Measurements from ENCODE around the gene IBA57. TPM values are rescaled to one million over a fixed set of nuclear protein-coding genes. Genes with fewer than 3 reads are reported as not detected.

IBA57 gene
- total RNA-seq, 2 donors from 2014 or later: 6.6 to 8.8 TPM

DNA sequence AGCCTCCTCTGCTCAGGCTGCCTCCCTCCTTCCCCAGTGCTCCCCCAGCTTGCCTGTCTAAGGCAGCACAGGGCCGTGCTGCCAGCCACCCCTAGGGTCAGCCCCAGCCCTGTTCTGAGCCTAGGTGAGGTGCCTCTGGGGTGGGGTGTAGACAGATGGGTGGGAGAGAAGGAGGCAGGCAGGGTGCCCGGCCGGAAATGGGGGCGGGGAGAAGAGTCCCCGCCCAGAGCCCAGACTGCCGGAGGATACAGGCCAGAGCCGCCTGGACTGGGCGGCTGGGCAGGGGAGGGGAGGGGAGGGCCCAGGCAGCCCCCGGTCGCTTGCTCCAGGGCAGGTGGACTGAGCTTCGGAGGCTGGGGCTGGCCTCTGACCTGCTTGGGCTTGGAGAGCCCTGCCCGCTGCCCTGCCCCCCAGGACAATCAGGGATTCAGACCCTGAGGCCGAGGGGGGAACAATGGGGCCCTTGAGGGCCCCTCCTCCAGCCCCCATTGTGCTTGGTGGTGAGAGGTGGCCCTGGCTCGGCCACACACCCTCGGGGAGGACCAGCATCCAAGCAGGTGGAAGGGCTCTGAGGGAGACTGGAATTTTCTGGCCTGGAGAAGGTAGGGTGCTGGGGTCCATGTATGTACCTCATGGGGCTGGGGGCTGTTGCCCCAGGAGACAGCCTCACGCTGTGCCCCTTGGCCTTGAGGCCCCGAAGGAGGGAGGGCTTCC is 16.0 kb upstream of the IBA57 start, which contains the start of gene GJC2:
TSS of gene GJC2 (plus strand) at position 525 of the 714 bp plus-strand sequence. CDS start 7,829 bp downstream, outside the sequence.
- no peak within 1 kb of the TSS for H3K4me3 Mint-ChIP-seq
- peak; percentile 5 for ATAC-seq (replicated peaks)

GRCh38 chr1:228150120-228150460 is 15.5 kb upstream of the IBA57 start:
- H3K27me3 Mint-ChIP-seq: no peaks in the 10 kb centered on the region
- no peaks in the 10 kb centered on the region for H3K9me3 Mint-ChIP-seq
- ATAC-seq (replicated peaks): no peak

More for the DNA sequence above, 16.0 kb upstream of the IBA57 start, which contains the start of gene GJC2:
- H3K27ac Mint-ChIP-seq: no peak within 1 kb of the TSS
- peaks cover 20% of the 10 kb centered on the region for H3K36me3 Mint-ChIP-seq (ENCODE audit: low read depth)
- no peaks in the 10 kb centered on the region for H3K27me3 Mint-ChIP-seq
- H3K9me3 Mint-ChIP-seq: no peaks in the 10 kb centered on the region
- no peaks in the 10 kb centered on the region for H3K4me1 Mint-ChIP-seq

GRCh38 chr1:228150461-228151179 is 15.0 kb upstream of the IBA57 start:
- Mint-ChIP-seq H3K27me3 (no peaks in the 10 kb centered on the region), H3K4me1 (peaks cover 7% of the 10 kb centered on the region), H3K36me3 (ENCODE audit: low read depth) (peaks cover 12% of the 10 kb centered on the region), H3K9me3 (no peaks in the 10 kb centered on the region), H3K4me3 (no peak overlapping the region), H3K27ac (no peak overlapping the region)
- ATAC-seq (replicated peaks): no peak

More at GRCh38 chr1:228150120-228150460, 15.5 kb upstream of the IBA57 start:
- Mint-ChIP-seq H3K4me1 (peaks cover 5% of the 10 kb centered on the region), H3K4me3 (no peak overlapping the region), H3K27ac (no peak overlapping the region), H3K36me3 (ENCODE audit: low read depth) (peaks cover 15% of the 10 kb centered on the region)

DNA sequence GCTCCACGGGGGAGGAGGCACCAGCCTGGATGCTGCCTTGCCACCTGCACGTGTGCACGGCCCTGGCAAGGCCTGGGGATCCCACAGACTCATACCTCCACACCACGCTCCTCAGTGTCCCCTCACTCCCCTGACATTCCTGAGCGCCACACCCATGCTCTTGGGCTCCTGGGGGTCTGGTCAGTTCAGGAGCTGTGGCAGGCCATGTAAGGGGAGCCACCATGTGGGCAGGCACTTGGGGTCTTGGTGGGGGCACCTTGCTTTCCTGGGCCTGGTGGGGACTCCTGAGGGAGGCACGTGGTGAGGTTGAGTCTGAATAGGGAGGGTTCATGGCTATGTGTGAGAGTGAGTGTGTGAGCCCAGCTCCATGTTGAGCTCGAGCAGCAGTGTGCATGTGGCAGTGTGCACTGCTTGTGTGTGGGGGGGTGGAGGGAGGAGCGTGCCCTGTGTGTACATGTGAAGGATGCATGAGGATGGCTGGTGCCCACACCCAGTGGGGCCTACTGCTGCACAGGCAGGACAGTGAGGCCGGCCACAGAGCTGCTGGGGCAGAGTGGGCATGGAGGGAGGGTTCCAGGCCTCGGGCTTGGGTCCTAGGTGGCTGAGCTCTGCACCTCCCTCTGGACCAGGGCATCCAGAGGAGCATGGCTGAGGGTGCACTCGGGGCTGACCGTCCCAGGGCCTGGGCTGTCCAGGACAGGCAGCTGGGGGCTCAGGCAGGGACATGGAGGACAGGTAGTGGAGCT is 14.3 kb upstream of the IBA57 start:
- no peaks in the 10 kb centered on the region for H3K27me3 Mint-ChIP-seq
- peaks cover 7% of the 10 kb centered on the region for H3K4me1 Mint-ChIP-seq
- H3K36me3 Mint-ChIP-seq (ENCODE audit: low read depth): peaks cover 5% of the 10 kb centered on the region
- no peak overlapping the region for H3K27ac Mint-ChIP-seq
- no peaks in the 10 kb centered on the region for H3K9me3 Mint-ChIP-seq
- H3K4me3 Mint-ChIP-seq: no peak overlapping the region
- no peak for ATAC-seq (replicated peaks)

DNA sequence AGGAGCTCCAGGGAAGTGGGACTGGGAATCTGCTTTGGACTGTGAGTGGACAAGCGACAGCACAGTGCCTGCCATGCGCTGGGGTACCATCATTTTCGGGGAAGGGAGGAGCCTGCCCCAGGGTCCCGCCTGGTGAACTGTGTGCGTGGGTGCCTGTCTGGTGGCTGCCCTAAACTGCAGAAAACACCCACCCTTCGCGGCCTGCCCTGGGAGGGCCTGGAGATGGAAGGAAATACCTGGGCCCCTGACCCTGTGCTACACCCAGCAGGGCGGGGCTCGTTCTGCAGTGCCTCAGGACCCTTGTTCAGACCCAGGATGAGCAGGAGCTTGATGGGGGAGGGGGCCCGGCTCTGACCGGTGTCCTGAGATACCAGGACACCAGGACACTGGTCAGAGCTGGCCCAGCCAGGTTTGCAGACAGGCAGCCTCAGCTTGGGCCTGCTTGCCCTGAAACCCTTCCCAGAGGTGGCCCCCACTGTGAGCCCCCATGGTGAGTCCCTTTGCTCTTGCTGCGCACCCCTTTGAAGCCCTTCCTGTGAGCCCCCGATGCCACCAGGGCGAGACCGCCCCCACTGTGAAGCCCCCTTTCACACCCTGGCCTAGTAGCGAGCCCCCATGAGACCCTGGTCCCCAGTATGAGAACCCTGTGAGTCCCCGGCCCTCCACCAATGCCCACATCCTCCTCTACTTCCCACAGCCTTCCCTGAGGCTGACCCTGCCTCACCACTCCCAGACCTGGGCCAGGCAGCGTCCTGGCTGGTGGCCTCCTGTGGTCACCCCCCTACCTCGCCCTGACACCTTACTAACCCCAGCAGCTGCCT is 13.3 kb upstream of the IBA57 start:
- H3K36me3 Mint-ChIP-seq (ENCODE audit: low read depth): no peaks in the 10 kb centered on the region
- no peak for ATAC-seq (replicated peaks)
- no peak overlapping the region for H3K4me3 Mint-ChIP-seq
- peaks cover 7% of the 10 kb centered on the region for H3K4me1 Mint-ChIP-seq
- H3K9me3 Mint-ChIP-seq: no peaks in the 10 kb centered on the region
- H3K27me3 Mint-ChIP-seq: no peaks in the 10 kb centered on the region
- H3K27ac Mint-ChIP-seq: peak overlapping the region; percentile 71

GRCh38 chr1:228152918-228153258 is 12.7 kb upstream of the IBA57 start:
- peak overlapping the region; percentile 71 for H3K27ac Mint-ChIP-seq
- peaks cover 7% of the 10 kb centered on the region for H3K4me1 Mint-ChIP-seq
- H3K27me3 Mint-ChIP-seq: no peaks in the 10 kb centered on the region
- H3K36me3 Mint-ChIP-seq (ENCODE audit: low read depth): no peaks in the 10 kb centered on the region
- H3K4me3 Mint-ChIP-seq: no peak overlapping the region
- no peaks in the 10 kb centered on the region for H3K9me3 Mint-ChIP-seq
- ATAC-seq (replicated peaks): no peak

GRCh38 chr1:228154021-228154669 is 11.5 kb upstream of the IBA57 start:
- H3K36me3 Mint-ChIP-seq (ENCODE audit: low read depth): no peaks in the 10 kb centered on the region
- no peak overlapping the region for H3K27ac Mint-ChIP-seq
- ATAC-seq (replicated peaks): no peak
- H3K9me3 Mint-ChIP-seq: no peaks in the 10 kb centered on the region
- peaks cover 7% of the 10 kb centered on the region for H3K4me1 Mint-ChIP-seq
- no peak overlapping the region for H3K4me3 Mint-ChIP-seq
- no peaks in the 10 kb centered on the region for H3K27me3 Mint-ChIP-seq

GRCh38 chr1:228154670-228155571 is 10.7 kb upstream of the IBA57 start:
- Mint-ChIP-seq H3K4me1 (peaks cover 7% of the 10 kb centered on the region), H3K27ac (peak overlapping the region; percentile 66), H3K9me3 (no peaks in the 10 kb centered on the region), H3K4me3 (peak overlapping the region; percentile 44), H3K27me3 (no peaks in the 10 kb centered on the region), H3K36me3 (ENCODE audit: low read depth) (no peaks in the 10 kb centered on the region)
- peak; percentile 87 for ATAC-seq (replicated peaks)

DNA sequence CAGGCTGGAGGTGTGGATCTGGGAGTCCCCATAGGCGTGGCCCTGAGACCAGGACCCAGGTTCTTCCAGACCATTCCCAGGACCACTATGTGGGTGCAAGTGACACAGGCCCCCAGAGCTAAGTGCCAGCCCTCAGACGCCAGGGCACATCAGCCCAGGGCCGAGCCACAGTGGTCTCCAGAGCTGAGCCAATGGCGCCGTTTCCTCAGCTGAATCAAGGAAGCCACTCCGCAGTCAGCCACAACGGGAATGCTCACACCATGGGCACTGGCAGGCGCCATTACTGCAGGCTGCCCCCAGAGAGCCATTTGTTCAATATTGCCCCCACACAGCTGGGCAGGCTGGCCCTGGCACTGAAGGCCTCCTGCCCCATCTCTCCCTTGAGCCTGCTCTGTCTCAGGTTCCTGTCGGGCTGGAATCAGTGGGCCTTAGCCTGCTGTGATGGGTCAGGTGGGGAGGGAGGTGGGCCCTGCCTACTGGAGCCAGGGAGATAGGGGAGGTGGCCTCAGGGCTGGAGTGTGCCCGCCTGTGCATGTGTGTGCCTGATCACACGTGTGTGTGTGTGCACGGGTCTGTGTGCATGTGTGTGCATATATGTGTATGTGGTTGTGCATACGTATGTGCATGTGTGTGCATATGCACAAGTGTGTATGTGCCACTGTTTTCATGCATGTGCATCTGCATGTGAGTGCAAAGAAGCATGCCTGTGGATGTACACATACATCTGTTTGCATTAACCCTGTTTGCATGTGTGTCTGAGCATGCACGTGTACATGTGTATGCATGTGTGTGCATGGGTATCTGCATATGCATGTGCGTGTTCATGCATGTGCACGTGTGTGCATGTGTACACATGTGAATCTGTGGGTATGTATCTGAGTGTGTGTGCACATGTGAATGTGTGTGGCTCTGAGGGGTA is 9.7 kb upstream of the IBA57 start:
- Mint-ChIP-seq H3K27me3 (no peaks in the 10 kb centered on the region), H3K4me1 (peaks cover 7% of the 10 kb centered on the region), H3K4me3 (no peak overlapping the region), H3K36me3 (ENCODE audit: low read depth) (no peaks in the 10 kb centered on the region), H3K27ac (no peak overlapping the region), H3K9me3 (no peaks in the 10 kb centered on the region)
- no peak for ATAC-seq (replicated peaks)

GRCh38 chr1:228156515-228156881 is 9.1 kb upstream of the IBA57 start:
- no peak for ATAC-seq (replicated peaks)
- no peak overlapping the region for H3K27ac Mint-ChIP-seq
- no peak overlapping the region for H3K4me3 Mint-ChIP-seq
- no peaks in the 10 kb centered on the region for H3K9me3 Mint-ChIP-seq
- peaks cover 7% of the 10 kb centered on the region for H3K4me1 Mint-ChIP-seq
- no peaks in the 10 kb centered on the region for H3K36me3 Mint-ChIP-seq (ENCODE audit: low read depth)
- no peaks in the 10 kb centered on the region for H3K27me3 Mint-ChIP-seq

GRCh38 chr1:228156941-228157728 is 8.5 kb upstream of the IBA57 start:
- H3K27me3 Mint-ChIP-seq: no peaks in the 10 kb centered on the region
- H3K9me3 Mint-ChIP-seq: no peaks in the 10 kb centered on the region
- peaks cover 7% of the 10 kb centered on the region for H3K4me1 Mint-ChIP-seq
- no peaks in the 10 kb centered on the region for H3K36me3 Mint-ChIP-seq (ENCODE audit: low read depth)
- no peak overlapping the region for H3K4me3 Mint-ChIP-seq
- H3K27ac Mint-ChIP-seq: no peak overlapping the region
- no peak for ATAC-seq (replicated peaks)

- no peak for ATAC-seq (replicated peaks)
- peaks cover 7% of the 10 kb centered on the region for H3K4me1 Mint-ChIP-seq
- H3K9me3 Mint-ChIP-seq: no peaks in the 10 kb centered on the region
- no peak overlapping the region for H3K4me3 Mint-ChIP-seq
- H3K36me3 Mint-ChIP-seq (ENCODE audit: low read depth): no peaks in the 10 kb centered on the region
- no peaks in the 10 kb centered on the region for H3K27me3 Mint-ChIP-seq
- H3K27ac Mint-ChIP-seq: no peak overlapping the region
Observed at GRCh38 chr1:228157729-228158126, 7.9 kb upstream of the IBA57 start.
